Measurements from ENCODE around the gene CEP19. TPM values are rescaled to one million over a fixed set of nuclear protein-coding genes. Genes with fewer than 3 reads are reported as not detected.

CEP19 gene
- total RNA-seq, 1 experiment from 2014 or later: 1.3 TPM

DNA sequence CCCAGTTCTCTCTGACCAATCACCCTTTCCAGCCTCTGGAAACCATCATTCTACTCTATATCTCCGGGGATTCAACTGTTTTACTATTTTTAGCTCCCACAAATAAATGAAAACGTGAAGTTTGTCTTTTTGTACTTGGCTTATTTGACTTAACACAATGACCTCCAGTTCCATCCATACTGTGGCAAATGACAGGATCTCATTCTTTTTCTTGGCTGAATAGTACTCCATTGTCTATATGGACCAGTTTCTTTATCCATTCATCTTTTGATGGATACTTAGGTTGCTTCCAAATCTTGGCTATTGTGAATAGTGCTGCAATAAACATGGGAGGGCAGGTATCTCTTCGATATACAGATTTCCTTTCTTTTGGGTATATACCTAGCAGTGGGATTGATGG, 38.4 kb downstream of the CEP19 start:
- Mint-ChIP-seq H3K27ac (no peak overlapping the region), H3K36me3 (ENCODE audit: insufficient read depth in 1 of 3, low read depth in 3 of 3) (peaks cover 0 to 2% (median 0%) of the 10 kb centered on the region in 3 experiments; a peak in 3 of 7 replicates), H3K4me1 (peaks cover 13 to 14% of the 10 kb centered on the region in 2 experiments), H3K4me3 (no peak overlapping the region), H3K27me3 (ENCODE audit: low read depth) (no peaks in the 10 kb centered on the region), H3K9me3 (peaks cover 0 to 4% of the 10 kb centered on the region in 2 experiments; a peak in 1 of 5 replicates)
- H4K8ac ChIP-seq (replicated peaks; ENCODE audit: insufficient read length, low read depth, low read length): no peak overlapping the region
- H3K18ac ChIP-seq (ENCODE audit: insufficient read length, low read depth, low read length): no peak overlapping the region
- no peak overlapping the region for H3K4me2 ChIP-seq (ENCODE audit: insufficient read depth, insufficient read length, low read length)
- no peaks in the 10 kb centered on the region for H3K27me3 ChIP-seq (ENCODE audit: insufficient read depth, low read length)
- H2BK5ac ChIP-seq (ENCODE audit: insufficient read length, low read length): no peak overlapping the region
- no peak overlapping the region for H3K4ac ChIP-seq (ENCODE audit: low read depth, low read length)
- H4K20me1 ChIP-seq (ENCODE audit: control insufficient read depth, insufficient read depth, insufficient read length): no peaks in the 10 kb centered on the region
- no peaks in the 10 kb centered on the region for H3K9me3 ChIP-seq (ENCODE audit: control insufficient read depth, low read depth, low read length)
- no peak overlapping the region for H3K27ac ChIP-seq (ENCODE audit: insufficient read length, low read depth, low read length)
- no peaks in the 10 kb centered on the region for H3K79me2 ChIP-seq (ENCODE audit: insufficient read depth, low read length)
- no peak overlapping the region for H2AFZ ChIP-seq (ENCODE audit: low read length)
- H2AK5ac ChIP-seq (ENCODE audit: insufficient read length, low read length): no peak overlapping the region
- H2BK15ac ChIP-seq (ENCODE audit: low read depth, low read length): no peak overlapping the region
- H3K23ac ChIP-seq (ENCODE audit: insufficient read length, low read depth, low read length): no peak overlapping the region
- WGBS (ENCODE audit: extremely low coverage, insufficient read length, low lambda C conversion rate): no CpG with 5 or more reads among the region's 3 CpGs
- H3K4me1 ChIP-seq (ENCODE audit: insufficient read depth, low read length): no peaks in the 10 kb centered on the region
- H3K79me1 ChIP-seq (ENCODE audit: insufficient read depth, low read depth, low read length, poor library complexity, severe bottlenecking): no peaks in the 10 kb centered on the region
- H3T11ph ChIP-seq (ENCODE audit: low read length): no peak overlapping the region
- H3K23me2 ChIP-seq (ENCODE audit: insufficient read length, low read depth, low read length, poor library complexity, severe bottlenecking): no peaks in the 10 kb centered on the region
- no peak overlapping the region for H2BK12ac ChIP-seq (ENCODE audit: insufficient read length, low read depth, low read length)
- no peak overlapping the region for H2BK120ac ChIP-seq (ENCODE audit: low read depth, low read length, poor library complexity, severe bottlenecking)
- H3K9ac ChIP-seq (ENCODE audit: extremely low read depth, insufficient read length, low read length): no peak overlapping the region
- no peak overlapping the region for H3K56ac ChIP-seq (ENCODE audit: insufficient read length, low read depth, low read length)
- TF ChIP-seq, protein P1, sequence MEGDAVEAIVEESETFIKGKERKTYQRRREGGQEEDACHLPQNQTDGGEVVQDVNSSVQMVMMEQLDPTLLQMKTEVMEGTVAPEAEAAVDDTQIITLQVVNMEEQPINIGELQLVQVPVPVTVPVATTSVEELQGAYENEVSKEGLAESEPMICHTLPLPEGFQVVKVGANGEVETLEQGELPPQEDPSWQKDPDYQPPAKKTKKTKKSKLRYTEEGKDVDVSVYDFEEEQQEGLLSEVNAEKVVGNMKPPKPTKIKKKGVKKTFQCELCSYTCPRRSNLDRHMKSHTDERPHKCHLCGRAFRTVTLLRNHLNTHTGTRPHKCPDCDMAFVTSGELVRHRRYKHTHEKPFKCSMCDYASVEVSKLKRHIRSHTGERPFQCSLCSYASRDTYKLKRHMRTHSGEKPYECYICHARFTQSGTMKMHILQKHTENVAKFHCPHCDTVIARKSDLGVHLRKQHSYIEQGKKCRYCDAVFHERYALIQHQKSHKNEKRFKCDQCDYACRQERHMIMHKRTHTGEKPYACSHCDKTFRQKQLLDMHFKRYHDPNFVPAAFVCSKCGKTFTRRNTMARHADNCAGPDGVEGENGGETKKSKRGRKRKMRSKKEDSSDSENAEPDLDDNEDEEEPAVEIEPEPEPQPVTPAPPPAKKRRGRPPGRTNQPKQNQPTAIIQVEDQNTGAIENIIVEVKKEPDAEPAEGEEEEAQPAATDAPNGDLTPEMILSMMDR (conservative IDR thresholded peaks at IDR 0.05): no peak
- H3K14ac ChIP-seq (ENCODE audit: insufficient read depth, low read length): no peak overlapping the region
- H4K5ac ChIP-seq (ENCODE audit: insufficient read length, low read depth, low read length): no peak overlapping the region
- no peak for DNase-seq
- H2BK20ac ChIP-seq (ENCODE audit: low read depth, low read length, poor library complexity, severe bottlenecking): no peak overlapping the region
- H4K91ac ChIP-seq (ENCODE audit: insufficient read length, low read depth, low read length): no peak overlapping the region
